NCI-H2107 treated with DMSO at 0.1 percent for 48 hours (cell line): ENCODE data around the gene LDHAL6A.
A peak's percentile ranks its signal among the peaks of the same experiment; 100 is the strongest.

Source experiments
- DNase-seq: peaks from one replicate; lab custom pipeline; 2025; ENCODE audit not compliant: unreplicated experiment; lab: John Stamatoyannopoulos, UW

LDHAL6A gene

GRCh38 chr11:18490319-18490718 is 34.7 kb downstream of the LDHAL6A start:
- no peak for DNase-seq

- DNase-seq = no peak
These were observed 35.3 kb downstream of the LDHAL6A start for GRCh38 chr11:18490736-18491485.

GRCh38 chr11:18491924-18492323 is 36.3 kb downstream of the LDHAL6A start:
- DNase-seq = no peak

- no peak for DNase-seq
These were observed 37.2 kb downstream of the LDHAL6A start for GRCh38 chr11:18492888-18493287.

- no peak for DNase-seq
These were observed 37.7 kb downstream of the LDHAL6A start for GRCh38 chr11:18493310-18493709.

- DNase-seq = no peak
These were observed 39.6 kb downstream of the LDHAL6A start for GRCh38 chr11:18495271-18495670.

GRCh38 chr11:18495703-18496102 is 40.0 kb downstream of the LDHAL6A start:
- no peak for DNase-seq

- no peak for DNase-seq
These were observed 42.4 kb downstream of the LDHAL6A start for GRCh38 chr11:18498039-18498438.

- DNase-seq = no peak
These were observed 46.0 kb downstream of the LDHAL6A start for GRCh38 chr11:18501629-18502028.

GRCh38 chr11:18502352-18502751 is 46.7 kb downstream of the LDHAL6A start:
- no peak for DNase-seq

- no peak for DNase-seq
These were observed 65.5 kb downstream of the LDHAL6A start for GRCh38 chr11:18521122-18521521.

GRCh38 chr11:18522388-18522787 is 66.7 kb downstream of the LDHAL6A start:
- no peak for DNase-seq

GRCh38 chr11:18523084-18523483 is 67.4 kb downstream of the LDHAL6A start:
- no peak for DNase-seq

- no peak for DNase-seq
These were observed 68.6 kb downstream of the LDHAL6A start for GRCh38 chr11:18524248-18524647.

- peak; percentile 1 for DNase-seq
These were observed 70.5 kb downstream of the LDHAL6A start for GRCh38 chr11:18526130-18526520.

- DNase-seq = peak; percentile 78
These were observed 71.1 kb downstream of the LDHAL6A start, which contains the start of gene TSG101 for GRCh38 chr11:18526521-18527296. Gene TSG101, minus strand, starts transcription at chr11:18526942. Its CDS starts 126 bp downstream, at chr11:18526816.

- DNase-seq = no peak
These were observed 71.9 kb downstream of the LDHAL6A start for GRCh38 chr11:18527512-18527911.
